Cortex of kidney (tissue), 1 donor: ENCODE measurements around the gene POLR1G.
"Not testable (repeated sequence)": the region's sequence is repeated elsewhere in the genome, so short reads cannot be mapped to it uniquely, and the experiment has no call there.

Experiments
- DNase-seq: peaks from one replicate; lab custom pipeline; 2025; lab: John Stamatoyannopoulos, UW

POLR1G gene

GRCh38 chr19:45395821-45396617 lies 10.4 kb upstream of the POLR1G start:
- no peak for DNase-seq

- no peak for DNase-seq
These were observed 6.3 kb upstream of the POLR1G start for GRCh38 chr19:45400192-45400591.

GRCh38 chr19:45401815-45402214 lies 4.6 kb upstream of the POLR1G start:
- no peak for DNase-seq

DNA sequence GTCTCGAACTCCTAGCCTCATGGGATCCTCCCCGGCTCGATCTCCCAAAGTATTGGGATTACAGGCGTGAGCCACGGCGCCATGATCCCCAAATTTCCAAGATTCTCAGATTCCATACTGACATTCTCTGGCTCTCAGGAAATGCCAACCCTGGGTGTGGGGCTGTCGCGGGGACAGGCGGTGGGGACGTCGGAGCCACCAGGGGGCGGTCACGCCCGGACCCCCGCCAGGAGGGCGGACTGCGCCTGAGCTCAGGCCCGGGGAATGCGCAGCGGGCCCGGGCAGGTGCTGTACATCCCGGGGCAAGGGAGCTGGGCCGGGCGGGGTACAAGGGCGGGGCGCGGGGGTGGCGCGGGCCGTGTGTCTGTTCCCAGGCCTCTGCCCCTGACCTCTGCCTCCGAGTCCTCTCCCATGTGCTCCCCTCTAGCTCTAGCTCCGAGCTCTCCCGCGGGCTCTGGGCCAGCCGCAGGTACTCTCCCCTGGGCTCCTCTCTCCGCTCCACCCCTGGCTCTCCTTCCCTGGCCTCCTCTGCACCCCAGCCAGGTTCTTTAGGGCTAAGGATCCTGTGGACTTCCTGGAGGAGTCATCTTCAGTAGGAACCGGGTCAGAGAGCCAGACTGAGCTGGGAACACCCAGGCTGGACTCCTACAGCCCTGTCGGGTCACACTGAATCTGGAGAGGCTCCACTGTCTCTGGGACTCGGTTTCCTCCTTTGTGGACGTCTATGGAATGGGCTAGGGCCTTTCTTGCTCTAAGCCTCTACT lies 4.0 kb upstream of the POLR1G start:
- no peak for DNase-seq

DNA sequence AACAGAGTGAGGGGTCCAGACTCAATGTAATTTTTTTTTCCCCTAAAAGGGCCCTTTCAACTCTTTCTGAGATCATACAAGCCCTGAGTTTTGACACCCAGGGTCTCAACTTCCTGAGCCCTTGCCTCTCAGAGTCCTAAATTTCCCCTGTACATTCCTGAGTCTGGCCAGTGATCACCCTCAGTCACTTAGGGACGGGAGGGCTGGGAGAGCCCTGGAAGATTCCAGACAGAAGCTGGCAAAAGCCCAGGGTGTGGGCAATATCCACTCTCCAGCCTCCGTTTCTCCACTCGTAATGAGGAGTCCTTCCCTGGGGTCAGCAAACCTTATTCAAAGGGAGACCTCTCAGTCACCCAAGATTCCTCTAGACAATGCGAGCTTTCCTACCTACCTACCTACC lies 3.2 kb upstream of the POLR1G start:
- DNase-seq, result no peak

DNA sequence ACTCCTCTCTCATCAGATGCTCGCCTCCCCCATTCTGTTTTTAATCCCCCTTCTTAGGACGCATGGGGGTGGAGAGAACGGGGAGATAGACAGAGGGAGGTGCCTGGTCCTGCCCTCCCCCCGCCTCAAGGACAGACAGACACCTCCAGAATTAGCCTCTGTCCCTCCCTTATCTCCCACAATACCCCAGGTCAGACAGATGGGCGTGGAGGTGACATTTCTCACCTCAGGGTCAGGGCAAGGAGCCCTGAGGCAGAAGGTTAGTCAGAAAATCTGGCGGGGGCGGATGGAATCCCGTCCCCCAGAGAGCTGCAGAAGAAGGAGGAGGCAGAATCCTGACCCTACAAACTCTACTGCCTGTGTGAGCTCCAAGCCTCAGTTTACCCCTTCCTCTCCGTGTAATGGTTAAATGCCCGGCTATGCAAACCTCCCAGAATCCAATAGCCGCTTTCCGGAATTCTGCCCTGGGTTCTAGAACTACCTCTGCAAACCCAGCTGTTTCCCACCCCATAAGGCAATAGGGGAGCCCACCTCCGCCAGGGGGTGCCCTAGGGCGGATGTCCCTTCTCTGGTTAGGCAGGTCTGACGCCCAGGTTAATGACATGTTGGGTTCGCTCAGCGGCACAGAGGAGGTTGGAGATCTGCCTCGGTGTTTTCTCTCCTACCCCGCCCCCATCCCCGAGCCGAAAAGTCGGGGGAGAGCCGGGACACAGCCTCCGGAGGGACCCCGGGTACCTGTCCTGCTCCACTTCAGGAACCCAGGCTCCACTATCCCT lies 2.5 kb upstream of the POLR1G start:
- DNase-seq, result no peak

DNA sequence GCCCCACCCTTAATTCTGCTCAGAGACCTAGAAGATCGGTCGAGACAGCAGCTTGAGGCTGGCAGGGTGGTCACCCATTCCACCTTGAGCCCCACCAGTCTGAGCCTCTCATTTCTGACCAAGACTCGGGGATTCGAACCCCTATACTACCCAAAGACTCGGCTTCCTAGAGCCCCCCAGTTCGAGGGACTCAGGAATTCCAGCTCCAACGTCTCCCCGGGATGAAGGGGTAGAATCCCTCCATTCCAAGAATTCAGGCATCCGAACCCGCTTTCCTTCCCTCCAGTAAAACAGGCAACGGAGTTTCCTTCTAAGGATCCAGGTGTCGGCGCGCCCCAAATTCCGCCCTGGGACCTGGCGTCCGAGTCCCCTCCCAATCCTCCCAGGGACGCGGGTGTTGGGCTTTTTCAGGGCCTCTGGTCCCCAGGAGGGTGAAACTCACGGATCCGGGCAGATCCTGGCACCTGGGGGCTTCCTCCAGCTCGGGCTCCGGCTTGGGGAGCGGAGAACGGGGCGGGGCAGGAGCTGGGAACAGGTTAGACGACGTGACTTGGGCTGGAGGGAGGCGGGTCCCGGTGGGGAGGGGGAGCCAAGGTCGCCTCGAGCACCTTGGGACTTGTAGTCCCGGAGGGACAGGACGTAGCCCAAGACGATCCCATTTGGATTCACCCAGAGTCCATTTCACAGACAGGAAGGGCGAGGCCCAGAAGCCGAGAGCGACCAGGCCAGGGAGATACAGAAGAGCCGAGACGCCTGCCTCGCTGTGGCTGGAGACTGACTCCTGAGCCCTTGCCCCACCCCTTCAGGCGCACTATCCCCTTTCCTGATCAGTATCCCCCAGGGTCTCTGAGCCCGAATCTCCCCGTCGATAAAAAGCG lies 1.6 kb upstream of the POLR1G start, which contains the start of gene PPP1R13L:
TSS of gene PPP1R13L (minus strand) at position 513 of the 878 bp plus-strand sequence. CDS start 6,751 bp downstream, outside the sequence.
- DNase-seq, result no peak

- no peak for DNase-seq
These were observed 814 bp upstream of the POLR1G start for GRCh38 chr19:45405435-45406225.

GRCh38 chr19:45407091-45407375 lies 589 bp downstream of the POLR1G start:
- DNase-seq, result no peak

DNA sequence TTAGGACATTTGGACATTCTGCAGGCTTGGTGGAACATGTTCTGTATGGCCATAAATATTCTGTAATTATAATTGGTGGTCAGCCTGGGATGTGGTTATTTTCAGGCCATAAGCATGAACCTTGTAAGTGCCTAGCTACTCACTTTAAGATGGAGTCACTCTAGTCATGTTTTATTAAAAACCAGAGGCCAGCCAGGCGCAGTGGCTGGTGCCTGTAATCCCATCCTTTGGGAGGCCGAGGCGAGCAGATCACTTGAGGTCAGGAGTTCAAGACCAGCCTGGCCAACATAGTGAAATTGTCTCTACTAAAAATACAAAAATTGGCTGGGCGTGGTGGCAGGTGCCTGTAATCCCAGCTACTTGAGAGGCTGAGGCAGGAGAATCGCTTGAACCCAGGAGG lies 1.1 kb downstream of the POLR1G start:
- DNase-seq, result not testable (repeated sequence)

DNA sequence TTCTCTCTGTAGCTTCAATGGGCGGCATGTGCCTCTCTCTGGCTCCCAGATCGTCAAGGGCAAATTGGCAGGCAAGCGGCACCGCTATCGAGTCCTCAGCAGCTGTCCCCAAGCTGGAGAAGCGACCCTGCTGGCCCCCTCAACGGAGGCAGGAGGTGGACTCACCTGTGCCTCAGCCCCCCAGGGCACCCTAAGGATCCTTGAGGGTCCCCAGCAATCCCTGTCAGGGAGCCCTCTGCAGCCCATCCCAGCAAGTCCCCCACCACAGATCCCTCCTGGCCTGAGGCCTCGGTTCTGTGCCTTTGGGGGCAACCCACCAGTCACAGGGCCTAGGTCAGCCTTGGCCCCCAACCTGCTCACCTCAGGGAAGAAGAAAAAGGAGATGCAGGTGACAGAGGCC lies 1.7 kb downstream of the POLR1G start:
- DNase-seq, result no peak

DNA sequence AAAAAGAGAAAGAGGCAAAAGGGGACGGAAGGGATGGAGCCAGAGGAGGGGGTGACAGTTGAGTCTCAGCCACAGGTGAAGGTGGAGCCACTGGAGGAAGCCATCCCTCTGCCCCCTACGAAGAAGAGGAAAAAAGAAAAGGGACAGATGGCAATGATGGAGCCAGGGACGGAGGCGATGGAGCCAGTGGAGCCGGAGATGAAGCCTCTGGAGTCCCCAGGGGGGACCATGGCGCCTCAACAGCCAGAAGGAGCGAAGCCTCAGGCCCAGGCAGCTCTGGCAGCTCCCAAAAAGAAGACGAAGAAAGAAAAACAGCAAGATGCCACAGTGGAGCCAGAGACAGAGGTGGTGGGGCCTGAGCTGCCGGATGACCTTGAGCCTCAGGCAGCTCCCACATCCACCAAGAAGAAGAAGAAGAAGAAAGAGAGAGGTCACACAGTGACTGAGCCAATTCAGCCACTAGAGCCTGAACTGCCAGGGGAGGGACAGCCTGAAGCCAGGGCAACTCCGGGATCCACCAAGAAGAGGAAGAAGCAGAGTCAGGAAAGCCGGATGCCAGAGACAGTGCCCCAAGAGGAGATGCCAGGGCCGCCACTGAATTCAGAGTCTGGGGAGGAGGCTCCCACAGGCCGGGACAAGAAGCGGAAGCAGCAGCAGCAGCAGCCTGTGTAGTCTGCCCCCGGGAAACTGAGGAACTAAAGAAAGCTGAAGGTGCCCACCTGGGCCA lies 2.5 kb downstream of the POLR1G start:
- DNase-seq, result no peak

DNA sequence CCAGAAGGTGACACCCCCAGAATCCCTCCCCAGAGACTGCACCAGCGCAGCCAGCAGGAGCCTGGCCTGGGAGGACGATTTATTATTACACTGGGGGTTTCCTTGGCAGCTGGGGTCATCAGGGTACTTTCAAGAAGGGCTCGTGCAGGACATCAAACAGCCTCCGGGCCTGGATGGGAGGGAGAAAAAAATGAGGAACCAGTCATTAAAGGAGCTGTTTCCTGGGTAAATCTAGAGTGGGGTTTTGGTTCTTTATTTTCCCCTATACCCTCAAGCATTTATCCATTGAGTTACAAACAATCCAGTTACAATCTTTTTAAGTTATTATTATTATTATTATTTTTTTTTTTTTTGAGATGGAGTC lies 3.1 kb downstream of the POLR1G start:
- no peak for DNase-seq

- DNase-seq, result not testable (repeated sequence)
These were observed 3.9 kb downstream of the POLR1G start for GRCh38 chr19:45410330-45410729.

DNA sequence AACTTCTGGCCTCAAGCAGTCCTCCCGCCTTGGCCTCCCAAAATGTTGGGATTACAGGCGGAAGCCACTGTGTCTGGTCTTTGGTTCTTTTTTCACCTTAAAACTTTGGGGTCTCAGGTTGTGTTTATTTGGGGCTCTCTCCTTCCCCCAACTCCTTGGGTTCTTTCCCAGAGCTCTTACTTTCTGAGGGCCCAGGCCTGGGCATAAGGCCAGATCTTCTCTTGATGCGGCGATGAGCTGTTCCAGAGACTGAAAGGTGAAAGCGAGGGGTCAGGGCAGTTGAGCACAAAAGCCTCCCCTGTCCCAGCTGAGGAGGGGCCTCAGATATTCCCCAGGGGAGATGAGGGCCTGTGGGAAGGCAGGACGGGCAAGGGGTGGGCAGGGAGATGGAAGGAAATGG lies 7.1 kb downstream of the POLR1G start:
- DNase-seq, result no peak

DNA sequence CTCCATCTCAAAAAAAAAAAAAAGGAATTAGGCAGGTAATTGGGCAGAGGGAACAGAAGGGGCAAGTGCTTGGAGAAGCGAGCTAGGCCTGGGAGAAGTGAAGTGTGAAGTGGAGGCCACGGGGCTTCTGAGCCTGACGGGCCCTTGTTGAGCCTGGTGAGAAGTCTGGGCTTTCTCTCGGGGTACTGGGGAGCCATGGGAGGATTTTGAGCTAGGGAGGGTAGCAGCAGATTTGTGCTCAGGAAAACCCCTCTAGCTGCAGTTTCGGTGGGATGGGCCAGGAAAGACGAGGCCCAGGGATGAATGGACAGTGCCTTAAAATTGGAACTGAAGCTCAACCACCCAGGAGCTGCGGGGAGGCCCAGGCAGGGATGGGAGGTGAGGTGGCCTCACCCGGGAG lies 8.0 kb downstream of the POLR1G start:
- no peak for DNase-seq

- no peak for DNase-seq
These were observed 10.7 kb downstream of the POLR1G start for GRCh38 chr19:45417151-45417550.

- no peak for DNase-seq
These were observed 12.4 kb downstream of the POLR1G start for GRCh38 chr19:45418802-45419201.

GRCh38 chr19:45419396-45419795 lies 13.0 kb downstream of the POLR1G start:
- no peak for DNase-seq

- DNase-seq, result no peak
These were observed 13.5 kb downstream of the POLR1G start for GRCh38 chr19:45419895-45420294.
